ENCODE data around the gene SNRNP200.

Gene SNRNP200

GRCh38 chr2:96325884-96326255, 20.5 kb upstream of the SNRNP200 start:
- Histone ChIP-seq H3K9me3 (ENCODE audit: control insufficient read depth in 1 of 2, low read length in 2 of 2) (no peaks in the 10 kb centered on the region), H3K36me3 (ENCODE audit: control insufficient read depth in 1 of 2, insufficient read depth in 2 of 2, low read length in 2 of 2) (no peaks in the 10 kb centered on the region), H3K9ac (ENCODE audit: low read depth in 1 of 2, low read length in 2 of 2) (peak overlapping the region; percentile 62 to 70), H3K27ac (ENCODE audit: low read depth, low read length) (no peak overlapping the region), H3K4me3 (ENCODE audit: low read depth in 1 of 2, low read length in 2 of 2) (peak overlapping the region; percentile 68 to 73), H3K4me1 (ENCODE audit: control insufficient read depth in 1 of 2, insufficient read depth in 2 of 2, low read length in 2 of 2) (peaks cover 15 to 22% of the 10 kb centered on the region in 2 donors), H3K27me3 (ENCODE audit: control insufficient read depth in 1 of 2, insufficient read depth in 2 of 2, low read length in 2 of 2) (peaks cover 21 to 27% of the 10 kb centered on the region in 2 donors)

DNA sequence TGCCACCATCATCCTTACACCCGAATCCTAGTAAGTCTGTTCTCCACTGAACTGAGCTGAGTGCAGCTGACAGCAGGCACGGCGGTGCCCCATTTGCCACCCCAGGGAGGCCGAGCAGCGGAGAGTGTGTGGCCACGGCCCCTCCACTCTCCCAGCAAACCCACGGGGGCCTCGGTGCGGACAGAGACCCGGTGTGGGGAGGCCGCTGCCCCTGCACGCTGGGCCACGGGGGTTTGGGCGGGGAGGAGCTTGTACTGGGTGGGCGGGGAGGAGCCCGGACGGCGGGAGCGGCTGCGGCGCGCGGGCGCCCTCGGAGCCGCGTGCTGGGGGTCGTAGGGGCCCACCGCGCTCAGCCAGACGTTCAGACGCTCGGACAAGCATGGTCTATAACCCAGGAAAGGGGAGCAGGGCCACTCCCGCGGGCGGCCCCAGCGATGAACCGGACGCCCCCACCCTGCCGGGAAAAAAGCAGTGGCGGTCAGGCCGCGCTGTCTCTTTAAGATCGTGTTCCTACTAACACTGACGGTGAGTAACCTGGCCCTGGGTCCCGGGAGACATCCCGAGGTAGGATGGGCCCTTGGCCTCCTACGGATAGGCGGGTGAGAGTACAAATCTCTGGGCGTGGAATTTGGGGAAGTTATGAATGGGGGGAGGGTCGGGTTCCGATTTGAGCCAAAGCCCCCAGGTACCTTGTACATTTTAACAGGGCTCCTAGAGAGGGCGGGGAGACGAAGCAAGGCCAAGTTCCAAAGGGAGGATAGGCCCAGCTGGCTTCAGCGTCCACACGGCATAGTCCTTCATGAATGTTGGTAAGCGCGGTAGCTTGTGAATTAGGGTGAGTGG, 19.9 kb upstream of the SNRNP200 start, which contains the start of gene ITPRIPL1:
Gene ITPRIPL1 (plus strand): TSS at position 277 of the 843 bp plus-strand sequence. CDS start 523 bp downstream, at position 800.
- peaks cover 27 to 31% of the 10 kb centered on the region in 2 donors for H3K27me3 ChIP-seq (ENCODE audit: control insufficient read depth in 1 of 2, insufficient read depth in 2 of 2, low read length in 2 of 2)
- peaks cover 15 to 22% of the 10 kb centered on the region in 2 donors for H3K4me1 ChIP-seq (ENCODE audit: control insufficient read depth in 1 of 2, insufficient read depth in 2 of 2, low read length in 2 of 2)
- no peak within 1 kb of the TSS for H3K27ac ChIP-seq (ENCODE audit: low read depth, low read length)
- H3K4me3 ChIP-seq (ENCODE audit: low read depth in 1 of 2, low read length in 2 of 2), result peak within 1 kb of the TSS; percentile 68 to 73
- H3K9me3 ChIP-seq (ENCODE audit: control insufficient read depth in 1 of 2, low read length in 2 of 2), result no peaks in the 10 kb centered on the region
- H3K9ac ChIP-seq (ENCODE audit: low read depth in 1 of 2, low read length in 2 of 2), result peak within 1 kb of the TSS; percentile 62 to 70
- H3K36me3 ChIP-seq (ENCODE audit: control insufficient read depth in 1 of 2, insufficient read depth in 2 of 2, low read length in 2 of 2), result no peaks in the 10 kb centered on the region

DNA sequence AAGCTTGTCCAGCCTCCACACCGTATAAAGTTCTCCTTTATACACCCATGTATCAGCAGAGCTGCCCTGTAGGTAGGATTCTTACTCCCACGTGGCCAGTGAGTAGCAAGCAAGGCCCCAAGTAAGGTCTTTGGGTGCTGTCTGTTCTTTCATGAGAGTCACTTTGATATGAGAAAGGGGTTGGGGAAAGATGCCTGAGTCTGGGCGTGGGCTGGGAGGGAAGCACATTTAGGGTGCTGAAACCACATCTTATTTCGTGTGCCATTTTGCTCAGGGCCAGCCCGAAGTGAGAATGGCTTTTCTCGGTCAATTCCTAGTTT, 19.3 kb upstream of the SNRNP200 start:
- peak overlapping the region; percentile 68 to 73 for H3K4me3 ChIP-seq (ENCODE audit: low read depth in 1 of 2, low read length in 2 of 2)
- H3K9ac ChIP-seq (ENCODE audit: low read depth in 1 of 2, low read length in 2 of 2), result peak overlapping the region in 1 of 2 donors; percentile 70
- peaks cover 30 to 31% of the 10 kb centered on the region in 2 donors for H3K27me3 ChIP-seq (ENCODE audit: control insufficient read depth in 1 of 2, insufficient read depth in 2 of 2, low read length in 2 of 2)
- no peaks in the 10 kb centered on the region for H3K36me3 ChIP-seq (ENCODE audit: control insufficient read depth in 1 of 2, insufficient read depth in 2 of 2, low read length in 2 of 2)
- H3K4me1 ChIP-seq (ENCODE audit: control insufficient read depth in 1 of 2, insufficient read depth in 2 of 2, low read length in 2 of 2), result peaks cover 15 to 22% of the 10 kb centered on the region in 2 donors
- no peak overlapping the region for H3K27ac ChIP-seq (ENCODE audit: low read depth, low read length)
- no peaks in the 10 kb centered on the region for H3K9me3 ChIP-seq (ENCODE audit: control insufficient read depth in 1 of 2, low read length in 2 of 2)

GRCh38 chr2:96323849-96324248, 18.5 kb upstream of the SNRNP200 start:
- Histone ChIP-seq H3K9ac (ENCODE audit: low read depth in 1 of 2, low read length in 2 of 2) (no peak overlapping the region), H3K27me3 (ENCODE audit: control insufficient read depth in 1 of 2, insufficient read depth in 2 of 2, low read length in 2 of 2) (peaks cover 30 to 31% of the 10 kb centered on the region in 2 donors), H3K4me3 (ENCODE audit: low read depth in 1 of 2, low read length in 2 of 2) (no peak overlapping the region), H3K4me1 (ENCODE audit: control insufficient read depth in 1 of 2, insufficient read depth in 2 of 2, low read length in 2 of 2) (peaks cover 15 to 22% of the 10 kb centered on the region in 2 donors), H3K36me3 (ENCODE audit: control insufficient read depth in 1 of 2, insufficient read depth in 2 of 2, low read length in 2 of 2) (no peaks in the 10 kb centered on the region), H3K9me3 (ENCODE audit: control insufficient read depth in 1 of 2, low read length in 2 of 2) (no peaks in the 10 kb centered on the region), H3K27ac (ENCODE audit: low read depth, low read length) (no peak overlapping the region)

- H3K9ac ChIP-seq (ENCODE audit: low read depth in 1 of 2, low read length in 2 of 2), result peak overlapping the region; percentile 46 to 72
- H3K9me3 ChIP-seq (ENCODE audit: control insufficient read depth in 1 of 2, low read length in 2 of 2), result no peaks in the 10 kb centered on the region
- no peaks in the 10 kb centered on the region for H3K36me3 ChIP-seq (ENCODE audit: control insufficient read depth in 1 of 2, insufficient read depth in 2 of 2, low read length in 2 of 2)
- H3K27me3 ChIP-seq (ENCODE audit: control insufficient read depth in 1 of 2, insufficient read depth in 2 of 2, low read length in 2 of 2), result peaks cover 28 to 30% of the 10 kb centered on the region in 2 donors
- peak overlapping the region; percentile 55 to 82 for H3K4me3 ChIP-seq (ENCODE audit: low read depth in 1 of 2, low read length in 2 of 2)
- no peak overlapping the region for H3K27ac ChIP-seq (ENCODE audit: low read depth, low read length)
- peaks cover 13 to 22% of the 10 kb centered on the region in 2 donors for H3K4me1 ChIP-seq (ENCODE audit: control insufficient read depth in 1 of 2, insufficient read depth in 2 of 2, low read length in 2 of 2)
These were observed 15.6 kb upstream of the SNRNP200 start for GRCh38 chr2:96320728-96321622.

DNA sequence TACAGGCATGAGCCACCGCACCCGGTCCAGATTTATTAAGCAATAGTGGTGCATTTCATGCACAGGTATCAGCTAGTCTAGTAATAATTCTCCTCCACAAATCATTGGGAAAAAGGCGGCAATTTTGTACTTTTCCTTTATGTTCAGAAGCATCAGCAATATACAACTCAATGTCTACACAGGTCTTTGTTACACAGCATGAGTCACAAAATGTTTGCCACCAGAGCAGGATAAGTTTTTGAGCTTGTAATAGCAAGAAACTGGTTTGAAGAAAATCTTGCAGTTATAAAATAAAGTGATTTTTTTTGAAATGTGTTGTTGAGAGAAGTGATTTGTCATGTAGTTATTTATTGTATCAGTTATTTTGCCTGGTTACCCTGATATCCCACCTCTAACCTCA, 15.0 kb upstream of the SNRNP200 start:
- H3K27ac ChIP-seq (ENCODE audit: low read depth, low read length), result no peak overlapping the region
- H3K9ac ChIP-seq (ENCODE audit: low read depth in 1 of 2, low read length in 2 of 2), result no peak overlapping the region
- H3K27me3 ChIP-seq (ENCODE audit: control insufficient read depth in 1 of 2, insufficient read depth in 2 of 2, low read length in 2 of 2), result peaks cover 21 to 23% of the 10 kb centered on the region in 2 donors
- H3K4me3 ChIP-seq (ENCODE audit: low read depth in 1 of 2, low read length in 2 of 2), result no peak overlapping the region
- peaks cover 7 to 17% of the 10 kb centered on the region in 2 donors for H3K4me1 ChIP-seq (ENCODE audit: control insufficient read depth in 1 of 2, insufficient read depth in 2 of 2, low read length in 2 of 2)
- H3K36me3 ChIP-seq (ENCODE audit: control insufficient read depth in 1 of 2, insufficient read depth in 2 of 2, low read length in 2 of 2), result no peaks in the 10 kb centered on the region
- no peaks in the 10 kb centered on the region for H3K9me3 ChIP-seq (ENCODE audit: control insufficient read depth in 1 of 2, low read length in 2 of 2)

GRCh38 chr2:96319396-96319795, 14.1 kb upstream of the SNRNP200 start:
- Histone ChIP-seq H3K27me3 (ENCODE audit: control insufficient read depth in 1 of 2, insufficient read depth in 2 of 2, low read length in 2 of 2) (peaks cover 15% of the 10 kb centered on the region in 2 donors), H3K4me1 (ENCODE audit: control insufficient read depth in 1 of 2, insufficient read depth in 2 of 2, low read length in 2 of 2) (peaks cover 3 to 13% of the 10 kb centered on the region in 2 donors), H3K27ac (ENCODE audit: low read depth, low read length) (no peak overlapping the region), H3K9me3 (ENCODE audit: control insufficient read depth in 1 of 2, low read length in 2 of 2) (no peaks in the 10 kb centered on the region), H3K9ac (ENCODE audit: low read depth in 1 of 2, low read length in 2 of 2) (no peak overlapping the region), H3K4me3 (ENCODE audit: low read depth in 1 of 2, low read length in 2 of 2) (no peak overlapping the region), H3K36me3 (ENCODE audit: control insufficient read depth in 1 of 2, insufficient read depth in 2 of 2, low read length in 2 of 2) (no peaks in the 10 kb centered on the region)

GRCh38 chr2:96318723-96319122, 13.4 kb upstream of the SNRNP200 start:
- Histone ChIP-seq H3K9ac (ENCODE audit: low read depth in 1 of 2, low read length in 2 of 2) (no peak overlapping the region), H3K4me3 (ENCODE audit: low read depth in 1 of 2, low read length in 2 of 2) (no peak overlapping the region), H3K27me3 (ENCODE audit: control insufficient read depth in 1 of 2, insufficient read depth in 2 of 2, low read length in 2 of 2) (peaks cover 15% of the 10 kb centered on the region in 2 donors), H3K9me3 (ENCODE audit: control insufficient read depth in 1 of 2, low read length in 2 of 2) (no peaks in the 10 kb centered on the region), H3K4me1 (ENCODE audit: control insufficient read depth in 1 of 2, insufficient read depth in 2 of 2, low read length in 2 of 2) (peaks cover 3 to 13% of the 10 kb centered on the region in 2 donors), H3K27ac (ENCODE audit: low read depth, low read length) (no peak overlapping the region), H3K36me3 (ENCODE audit: control insufficient read depth in 1 of 2, insufficient read depth in 2 of 2, low read length in 2 of 2) (no peaks in the 10 kb centered on the region)

GRCh38 chr2:96317584-96317997, 12.2 kb upstream of the SNRNP200 start:
- H3K36me3 ChIP-seq (ENCODE audit: control insufficient read depth in 1 of 2, insufficient read depth in 2 of 2, low read length in 2 of 2), result no peaks in the 10 kb centered on the region
- H3K9me3 ChIP-seq (ENCODE audit: control insufficient read depth in 1 of 2, low read length in 2 of 2), result no peaks in the 10 kb centered on the region
- no peak overlapping the region for H3K9ac ChIP-seq (ENCODE audit: low read depth in 1 of 2, low read length in 2 of 2)
- no peak overlapping the region for H3K27ac ChIP-seq (ENCODE audit: low read depth, low read length)
- H3K27me3 ChIP-seq (ENCODE audit: control insufficient read depth in 1 of 2, insufficient read depth in 2 of 2, low read length in 2 of 2), result peaks cover 10 to 15% of the 10 kb centered on the region in 2 donors
- peaks cover 3 to 13% of the 10 kb centered on the region in 2 donors for H3K4me1 ChIP-seq (ENCODE audit: control insufficient read depth in 1 of 2, insufficient read depth in 2 of 2, low read length in 2 of 2)
- H3K4me3 ChIP-seq (ENCODE audit: low read depth in 1 of 2, low read length in 2 of 2), result no peak overlapping the region

GRCh38 chr2:96316999-96317398, 11.7 kb upstream of the SNRNP200 start:
- Histone ChIP-seq H3K27ac (ENCODE audit: low read depth, low read length) (no peak overlapping the region), H3K9ac (ENCODE audit: low read depth in 1 of 2, low read length in 2 of 2) (no peak overlapping the region), H3K36me3 (ENCODE audit: control insufficient read depth in 1 of 2, insufficient read depth in 2 of 2, low read length in 2 of 2) (no peaks in the 10 kb centered on the region), H3K9me3 (ENCODE audit: control insufficient read depth in 1 of 2, low read length in 2 of 2) (no peaks in the 10 kb centered on the region), H3K4me1 (ENCODE audit: control insufficient read depth in 1 of 2, insufficient read depth in 2 of 2, low read length in 2 of 2) (peaks cover 2 to 11% of the 10 kb centered on the region in 2 donors), H3K4me3 (ENCODE audit: low read depth in 1 of 2, low read length in 2 of 2) (no peak overlapping the region), H3K27me3 (ENCODE audit: control insufficient read depth in 1 of 2, insufficient read depth in 2 of 2, low read length in 2 of 2) (peaks cover 10 to 14% of the 10 kb centered on the region in 2 donors)
